Endothelial cell of umbilical vein (primary cell): ENCODE results near the gene STARD5. TPM values are rescaled to one million over a fixed set of nuclear protein-coding genes. Genes with fewer than 3 reads are reported as not detected.

ENCODE experiments used
- BruUV-seq: library from RNA; stranded (reverse); fragments of 400-500 nt; replicated peaks from 2 replicates; lab custom pipeline; 2021; lab: Mats Ljungman, UMichigan
- CTCF ChIA-PET: fragments of 300-600, 350-600 bp; sonication (Branson Sonifier 250); formaldehyde crosslinking; loops from one replicate; lab custom pipeline; 2021; ENCODE audit warnings: antibody characterized with exemption, inconsistent platforms; lab: Charles Lee
- POLR2A ChIA-PET: fragments of 300-600, 350-600 bp; sonication (Branson Sonifier 250); formaldehyde crosslinking; loops from one replicate; lab custom pipeline; 2021; ENCODE audit warnings: antibody characterized with exemption, inconsistent platforms; lab: Charles Lee
- DNase-seq: peaks from one replicate; pipeline ENCODE4 v3.0.0-alpha.2; 2011; ENCODE audit warnings: low read depth, low spot score
- FAIRE-seq: peaks from 2 replicates; lab custom pipeline; 2011; peaks lifted over from hg19 to GRCh38; lab: Jason Lieb, UNC
- H2AFZ ChIP-seq: 2 replicates; pipeline ENCODE4 v1.6.0; 2012; ENCODE audit warnings: low read depth, low read length, control low read depth, inconsistent platforms
- H3K27ac ChIP-seq: 2 replicates; pipeline ENCODE4 v1.5.1; 2011; ENCODE audit warnings: low read depth, mild to moderate bottlenecking, control low read depth, low read length, moderate library complexity; ENCODE audit not compliant: insufficient read depth
- H3K27me3 ChIP-seq, 2 experiments: 2 replicates each; pipeline versions ENCODE4 v1.6.0 to v1.6.1; 2011; ENCODE audit warnings: low read length in 2 of 2, mixed read lengths in 1 of 2; ENCODE audit not compliant: control insufficient read depth in 2 of 2, insufficient read depth in 2 of 2
- H3K36me3 ChIP-seq, 2 experiments: 2 replicates in 1 of 2; 3 replicates in 1 of 2; pipeline ENCODE4 v1.5.1; 2011; ENCODE audit warnings: low read length in 2 of 2, mild to moderate bottlenecking in 1 of 2, moderate library complexity in 1 of 2; ENCODE audit not compliant: control insufficient read depth in 2 of 2, insufficient read depth in 2 of 2; ENCODE audit errors: extremely low read depth in 1 of 2
- H3K4me1 ChIP-seq: 3 replicates; pipeline ENCODE4 v1.5.1; 2011; ENCODE audit warnings: mild to moderate bottlenecking, low read length; ENCODE audit not compliant: control insufficient read depth, insufficient read depth; ENCODE audit errors: extremely low read depth
- H3K4me2 ChIP-seq: 2 replicates; pipeline ENCODE4 v1.6.1; 2011; ENCODE audit warnings: low read length, control low read depth, mixed read lengths; ENCODE audit not compliant: insufficient read depth
- H3K4me3 ChIP-seq, 3 experiments: fragments of 200-600 bp in 1 of 3; sonication (generic), shearing (Covaris generic) in 1 of 3; replicated peaks in 1 of 3; 2 replicates each; pipeline ENCODE4 v1.5.1; 2011 to 2016; ENCODE audit warnings: control low read depth in 3 of 3, low read length in 3 of 3, mild to moderate bottlenecking in 2 of 3, inconsistent platforms in 1 of 3, low read depth in 1 of 3, moderate library complexity in 1 of 3; ENCODE audit not compliant: insufficient read depth in 1 of 3
- H3K79me2 ChIP-seq: 2 replicates; pipeline ENCODE4 v1.6.0; 2012; ENCODE audit warnings: low read length, inconsistent platforms; ENCODE audit not compliant: control insufficient read depth, insufficient read depth
- H3K9ac ChIP-seq: replicated peaks from 2 replicates; pipeline ENCODE3; 2011; ENCODE audit warnings: low read length, control low read depth; ENCODE audit not compliant: insufficient read depth; ENCODE audit errors: extremely low read depth
- H3K9me1 ChIP-seq: replicated peaks from 3 replicates; pipeline ENCODE4 v1.6.0; 2011; ENCODE audit warnings: mild to moderate bottlenecking, low read length; ENCODE audit not compliant: control insufficient read depth, insufficient read depth; ENCODE audit errors: extremely low read depth
- H3K9me3 ChIP-seq: replicated peaks from 2 replicates; pipeline ENCODE4 v1.5.1; 2012; ENCODE audit warnings: low read length, inconsistent platforms; ENCODE audit not compliant: control insufficient read depth, insufficient read depth
- H4K20me1 ChIP-seq: replicated peaks from 2 replicates; pipeline ENCODE3; 2011; ENCODE audit warnings: mild to moderate bottlenecking, low read length; ENCODE audit not compliant: control insufficient read depth, insufficient read depth; ENCODE audit errors: extremely low read depth
- EZH2 ChIP-seq: IDR thresholded peaks from 2 replicates; pipeline ENCODE4 v1.6.1; 2012; ENCODE audit warnings: borderline replicate concordance, low read depth, mild to moderate bottlenecking, moderate library complexity, low read length, inconsistent platforms; ENCODE audit not compliant: severe bottlenecking
- FOS ChIP-seq: IDR thresholded peaks from 2 replicates; pipeline ENCODE4 v1.6.1; 2011; ENCODE audit warnings: mild to moderate bottlenecking, low read length, moderate library complexity, borderline replicate concordance; ENCODE audit not compliant: insufficient read depth
- GATA2 ChIP-seq: IDR thresholded peaks from 2 replicates; pipeline ENCODE4 v1.7.0; 2011; ENCODE audit warnings: low read depth, mild to moderate bottlenecking, moderate library complexity, mixed read lengths, low read length; ENCODE audit not compliant: insufficient read length, insufficient read depth
- JUN ChIP-seq: IDR thresholded peaks from 2 replicates; pipeline ENCODE4 v1.6.1; 2011; ENCODE audit warnings: borderline replicate concordance, low read depth; ENCODE audit not compliant: insufficient read length, insufficient read depth
- MYC ChIP-seq: IDR thresholded peaks from one replicate; pipeline ENCODE4 v1.6.1; 2011; ENCODE audit warnings: mild to moderate bottlenecking, low read depth, low read length
- POLR2A ChIP-seq: IDR thresholded peaks from 2 replicates; pipeline ENCODE4 v1.6.1; 2012; ENCODE audit warnings: low read depth, mild to moderate bottlenecking, control low read depth, low read length
- POLR2AphosphoS5 ChIP-seq: IDR thresholded peaks from 2 replicates; pipeline ENCODE4 v1.6.1; 2012; ENCODE audit warnings: low read depth, mild to moderate bottlenecking, control low read depth, low read length, moderate library complexity; ENCODE audit not compliant: insufficient read depth
- dilution Hi-C: fragments of 300-500 bp; cut with MboI; formaldehyde crosslinking; loops from one replicate; pipeline ENCODE4 v1.15.0; 2019; ENCODE audit warnings: low sequenced_read_pairs; ENCODE audit not compliant: extremely low pct_ligation_motif_present
- intact Hi-C: fragments of 100-400 bp; cut with micrococcal nuclease; formaldehyde crosslinking; loops from one replicate; pipeline ENCODE4 v1.10.0; 2022
- polyA plus RNA-seq, 4 experiments: library from polyadenylated mRNA; depleted of rRNA in 3 of 4; stranded (reverse) in 3 of 4; unstranded in 1 of 4; fragments of >200 nt; gene quantifications; 2 replicates each; pipeline versions ENCODE4 v1.2.1 to v1.2.3, GENCODE V29; 2011 to 2012; ENCODE audit warnings: missing spikeins in 1 of 4
- total RNA-seq: library from RNA; stranded (reverse); gene quantifications from 2 replicates; pipeline ENCODE4 v1.2.3, GENCODE V29; 2021
- TF ChIP-seq, protein P1 (sequence below): IDR thresholded peaks from 2 replicates; pipeline ENCODE4 v1.6.1; 2011; ENCODE audit not compliant: insufficient read depth, insufficient read length
- TF ChIP-seq, protein P2 (sequence below), 2 donors: IDR thresholded peaks; 1 replicate in 1 of 2; 2 replicates in 1 of 2; pipeline ENCODE4 v1.5.1; 2011; ENCODE audit warnings: low read length in 2 of 2, mild to moderate bottlenecking in 2 of 2, moderate library complexity in 2 of 2, control low read depth in 1 of 2, inconsistent platforms in 1 of 2, low read depth in 1 of 2; ENCODE audit not compliant: insufficient read depth in 1 of 2; ENCODE audit errors: extremely low read depth in 1 of 2

STARD5 gene
- total and polyA plus RNA-seq, 2 donors (not counting 3 experiments of a cell fraction or from before 2014, with no cell fraction given), result 2.2 to 3.0 TPM

DNA sequence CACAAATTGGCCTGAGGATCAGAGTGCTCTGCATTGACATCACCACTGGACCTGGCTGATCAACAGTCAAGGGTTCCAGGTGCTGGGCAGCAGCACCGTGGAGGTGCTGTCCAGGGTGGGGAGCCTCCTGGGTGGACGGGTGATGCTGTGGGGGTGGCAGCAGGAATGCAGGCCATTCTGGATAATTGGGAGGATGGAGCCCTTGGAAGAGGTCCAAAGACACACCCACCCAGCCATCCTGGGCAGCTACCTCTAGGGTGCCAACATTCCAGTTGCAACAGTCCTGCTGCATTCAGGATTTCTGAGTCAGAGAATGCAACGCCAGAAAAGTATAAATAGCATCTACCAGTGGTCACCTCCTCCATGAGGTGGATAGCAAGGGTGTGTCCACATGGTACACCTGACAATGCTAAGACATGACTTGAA is 26.8 kb downstream of the STARD5 start:
- POLR2A ChIA-PET, result no interaction called here
- CTCF ChIA-PET, result no interaction called here
- no peaks in the 10 kb centered on the region for H3K36me3 ChIP-seq
- H3K9me1 ChIP-seq, result no peaks in the 10 kb centered on the region
- intact Hi-C loops, result no loop called here
- no peaks in the 10 kb centered on the region for H3K79me2 ChIP-seq
- H3K9ac ChIP-seq, result no peak overlapping the region
- peaks cover 8% of the 10 kb centered on the region for H3K4me1 ChIP-seq
- H2AFZ ChIP-seq, result no peak overlapping the region
- no peak overlapping the region for H3K4me3 ChIP-seq
- BruUV-seq, result no TSS peak
- H3K27ac ChIP-seq, result no peak overlapping the region
- H3K4me2 ChIP-seq, result no peak overlapping the region
- DNase-seq (no peak), FAIRE-seq (no peak)
- no peaks in the 10 kb centered on the region for H3K9me3 ChIP-seq
- TF ChIP-seq GATA2 (no peak), POLR2AphosphoS5 (no peak), MYC (no peak), FOS (no peak), EZH2 (no peak), JUN (no peak), POLR2A (no peak)
- TF ChIP-seq, protein P1, sequence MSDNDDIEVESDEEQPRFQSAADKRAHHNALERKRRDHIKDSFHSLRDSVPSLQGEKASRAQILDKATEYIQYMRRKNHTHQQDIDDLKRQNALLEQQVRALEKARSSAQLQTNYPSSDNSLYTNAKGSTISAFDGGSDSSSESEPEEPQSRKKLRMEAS, result no peak
- TF ChIP-seq, protein P2, sequence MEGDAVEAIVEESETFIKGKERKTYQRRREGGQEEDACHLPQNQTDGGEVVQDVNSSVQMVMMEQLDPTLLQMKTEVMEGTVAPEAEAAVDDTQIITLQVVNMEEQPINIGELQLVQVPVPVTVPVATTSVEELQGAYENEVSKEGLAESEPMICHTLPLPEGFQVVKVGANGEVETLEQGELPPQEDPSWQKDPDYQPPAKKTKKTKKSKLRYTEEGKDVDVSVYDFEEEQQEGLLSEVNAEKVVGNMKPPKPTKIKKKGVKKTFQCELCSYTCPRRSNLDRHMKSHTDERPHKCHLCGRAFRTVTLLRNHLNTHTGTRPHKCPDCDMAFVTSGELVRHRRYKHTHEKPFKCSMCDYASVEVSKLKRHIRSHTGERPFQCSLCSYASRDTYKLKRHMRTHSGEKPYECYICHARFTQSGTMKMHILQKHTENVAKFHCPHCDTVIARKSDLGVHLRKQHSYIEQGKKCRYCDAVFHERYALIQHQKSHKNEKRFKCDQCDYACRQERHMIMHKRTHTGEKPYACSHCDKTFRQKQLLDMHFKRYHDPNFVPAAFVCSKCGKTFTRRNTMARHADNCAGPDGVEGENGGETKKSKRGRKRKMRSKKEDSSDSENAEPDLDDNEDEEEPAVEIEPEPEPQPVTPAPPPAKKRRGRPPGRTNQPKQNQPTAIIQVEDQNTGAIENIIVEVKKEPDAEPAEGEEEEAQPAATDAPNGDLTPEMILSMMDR (IDR thresholded peaks at IDR 0.05; ENCODE audit: extremely low read depth in 1 of 2, insufficient read depth in 1 of 2, low read depth in 1 of 2, low read length in 2 of 2), result no peak
- dilution Hi-C loops, result no loop called here
- H3K27me3 ChIP-seq, result peaks cover 0 to 3% of the 10 kb centered on the region in 2 experiments
- H4K20me1 ChIP-seq, result no peaks in the 10 kb centered on the region
